ENCODE data around the gene IKZF2. TPM values are rescaled to one million over a fixed set of nuclear protein-coding genes. Genes with fewer than 3 reads are reported as not detected.

IKZF2 gene
- total RNA-seq, 1 donor from 2014 or later: 9.0 TPM

GRCh38 chr2:212979046-212979612 is 172.3 kb downstream of the IKZF2 start:
- DNase-seq (ENCODE audit: low read depth): no peak
- FAIRE-seq: peak; percentile 47
- Histone ChIP-seq H3K4me3 (ENCODE audit: low read depth, low read length) (no peak overlapping the region), H3K27me3 (ENCODE audit: control insufficient read depth, insufficient read depth, low read length) (no peaks in the 10 kb centered on the region), H3K36me3 (ENCODE audit: control insufficient read depth, insufficient read depth, low read length) (no peaks in the 10 kb centered on the region)
- no peak for TF ChIP-seq CTCF (IDR thresholded peaks at IDR 0.05; ENCODE audit: insufficient read depth, low read length, severe bottlenecking)

GRCh38 chr2:212977152-212977551 is 174.3 kb downstream of the IKZF2 start:
- TF ChIP-seq CTCF (IDR thresholded peaks at IDR 0.05; ENCODE audit: insufficient read depth, low read length, severe bottlenecking): no peak
- H3K27me3 ChIP-seq (ENCODE audit: control insufficient read depth, insufficient read depth, low read length): no peaks in the 10 kb centered on the region
- no peaks in the 10 kb centered on the region for H3K36me3 ChIP-seq (ENCODE audit: control insufficient read depth, insufficient read depth, low read length)
- FAIRE-seq (no peak), DNase-seq (ENCODE audit: low read depth) (no peak)
- no peak overlapping the region for H3K4me3 ChIP-seq (ENCODE audit: low read depth, low read length)

GRCh38 chr2:212975333-212975732 is 176.1 kb downstream of the IKZF2 start:
- H3K4me3 ChIP-seq (ENCODE audit: low read depth, low read length): no peak overlapping the region
- DNase-seq (ENCODE audit: low read depth): peak; percentile 4
- no peaks in the 10 kb centered on the region for H3K27me3 ChIP-seq (ENCODE audit: control insufficient read depth, insufficient read depth, low read length)
- no peak for TF ChIP-seq CTCF (IDR thresholded peaks at IDR 0.05; ENCODE audit: insufficient read depth, low read length, severe bottlenecking)
- no peak for FAIRE-seq
- no peaks in the 10 kb centered on the region for H3K36me3 ChIP-seq (ENCODE audit: control insufficient read depth, insufficient read depth, low read length)

- H3K27me3 ChIP-seq (ENCODE audit: control insufficient read depth, insufficient read depth, low read length): no peaks in the 10 kb centered on the region
- DNase-seq (ENCODE audit: low read depth): peak; percentile 91
- no peaks in the 10 kb centered on the region for H3K36me3 ChIP-seq (ENCODE audit: control insufficient read depth, insufficient read depth, low read length)
- no peak overlapping the region for H3K4me3 ChIP-seq (ENCODE audit: low read depth, low read length)
- no peak for TF ChIP-seq CTCF (IDR thresholded peaks at IDR 0.05; ENCODE audit: insufficient read depth, low read length, severe bottlenecking)
- FAIRE-seq: no peak
Observed at GRCh38 chr2:212974692-212975091, 176.7 kb downstream of the IKZF2 start.

- H3K36me3 ChIP-seq (ENCODE audit: control insufficient read depth, insufficient read depth, low read length): no peaks in the 10 kb centered on the region
- TF ChIP-seq CTCF (IDR thresholded peaks at IDR 0.05; ENCODE audit: insufficient read depth, low read length, severe bottlenecking): no peak
- no peak overlapping the region for H3K4me3 ChIP-seq (ENCODE audit: low read depth, low read length)
- DNase-seq (ENCODE audit: low read depth) (no peak), FAIRE-seq (no peak)
- no peaks in the 10 kb centered on the region for H3K27me3 ChIP-seq (ENCODE audit: control insufficient read depth, insufficient read depth, low read length)
Observed at GRCh38 chr2:212973347-212973746, 178.1 kb downstream of the IKZF2 start.

GRCh38 chr2:212970132-212970531 is 181.3 kb downstream of the IKZF2 start:
- Histone ChIP-seq H3K36me3 (ENCODE audit: control insufficient read depth, insufficient read depth, low read length) (no peaks in the 10 kb centered on the region), H3K4me3 (ENCODE audit: low read depth, low read length) (no peak overlapping the region), H3K27me3 (ENCODE audit: control insufficient read depth, insufficient read depth, low read length) (no peaks in the 10 kb centered on the region)
- DNase-seq (ENCODE audit: low read depth) (peak; percentile 81), FAIRE-seq (no peak)
- TF ChIP-seq CTCF (IDR thresholded peaks at IDR 0.05; ENCODE audit: insufficient read depth, low read length, severe bottlenecking): no peak

All from bronchial epithelial cell (primary cell).